HG03135 (cell line): Measurements from ENCODE around the gene RAB27B.

ENCODE experiments used
- ATAC-seq: cut with Tn5 transposase; IDR thresholded peaks from one replicate; pipeline ENCODE4 v1.9.1; 2021; ENCODE audit warnings: mild to moderate bottlenecking, moderate library complexity; ENCODE audit not compliant: unreplicated experiment

RAB27B gene

GRCh38 chr18:54859667-54860421, 31.6 kb downstream of the RAB27B start:
- no peak for ATAC-seq

GRCh38 chr18:54860941-54861340, 32.7 kb downstream of the RAB27B start:
- no peak for ATAC-seq

DNA sequence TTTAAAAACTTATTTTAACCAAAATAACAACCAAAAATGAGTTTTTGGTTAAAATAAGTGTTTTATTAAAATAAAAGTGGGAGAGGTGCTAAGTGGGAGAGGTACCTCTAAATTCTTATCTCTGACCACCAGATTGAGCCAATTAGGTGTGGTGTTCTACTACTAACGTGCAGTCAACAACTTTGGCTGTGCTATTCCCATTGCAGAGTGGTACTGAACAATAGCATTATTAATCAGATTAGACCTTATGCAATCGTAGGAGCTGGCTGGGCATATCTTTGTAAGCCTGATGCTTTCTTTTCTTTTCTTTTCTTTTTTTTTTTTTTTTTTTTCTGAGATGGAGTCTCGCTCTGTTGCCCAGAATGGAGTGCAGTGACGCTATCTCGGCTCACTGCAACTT, 38.9 kb downstream of the RAB27B start:
- ATAC-seq: no peak

DNA sequence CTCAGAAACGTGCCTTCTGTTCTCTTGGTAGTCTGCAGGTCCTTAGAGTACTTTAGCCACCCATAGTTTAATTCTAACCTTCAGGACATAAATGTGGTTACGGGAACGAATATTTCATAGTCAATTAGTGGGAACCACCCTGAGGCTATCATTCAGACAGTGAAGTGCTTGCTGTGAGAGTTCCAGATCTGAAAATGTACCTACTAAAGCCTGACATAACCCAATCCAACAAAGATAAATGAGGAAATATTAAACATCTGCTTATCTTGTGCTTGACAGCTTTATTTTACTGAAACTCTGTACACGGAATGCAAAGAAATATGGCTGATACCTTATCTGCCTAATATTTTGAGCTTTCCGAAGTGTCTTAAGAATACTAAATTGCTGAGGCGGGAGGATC, 43.0 kb downstream of the RAB27B start:
- ATAC-seq: no peak

DNA sequence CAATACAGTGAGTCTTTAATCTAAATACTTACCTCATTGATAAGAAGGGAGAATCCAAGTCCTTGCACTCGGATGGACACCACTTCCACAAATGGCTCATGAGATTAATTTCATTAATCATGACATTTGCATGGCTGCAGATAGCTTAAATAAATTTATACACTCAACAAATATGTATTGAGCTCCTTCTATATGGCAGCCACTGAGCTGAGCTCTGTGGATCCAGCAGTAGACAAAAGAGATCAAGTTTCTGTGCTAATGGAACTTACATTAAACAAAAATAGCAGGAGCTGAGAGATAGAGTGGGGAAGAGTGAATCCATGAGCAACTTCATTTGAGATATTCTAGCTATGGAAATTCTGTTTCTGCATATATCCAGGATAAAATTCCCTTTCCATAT, 44.4 kb downstream of the RAB27B start:
- ATAC-seq: no peak

DNA sequence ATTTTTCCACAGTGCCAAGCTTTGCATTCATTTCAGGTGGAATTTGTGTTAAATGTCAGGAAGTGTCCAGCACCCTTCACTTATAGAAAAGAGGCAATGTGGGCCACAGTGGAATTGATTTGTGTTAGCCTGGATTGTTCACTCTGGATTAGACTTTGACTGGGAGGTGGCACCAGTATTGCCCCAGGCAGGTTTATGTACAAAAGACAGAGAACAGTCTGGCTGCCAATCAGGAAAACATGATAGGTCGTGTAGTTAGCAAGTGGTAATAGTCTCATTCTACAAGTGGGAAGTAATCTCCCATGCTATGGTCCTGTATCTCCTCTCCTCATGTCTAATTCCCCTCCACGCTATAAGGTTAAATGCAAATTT, 45.6 kb downstream of the RAB27B start:
- ATAC-seq: no peak

GRCh38 chr18:54875063-54875462, 46.8 kb downstream of the RAB27B start:
- no peak for ATAC-seq

GRCh38 chr18:54877076-54877475, 48.8 kb downstream of the RAB27B start:
- ATAC-seq: no peak

DNA sequence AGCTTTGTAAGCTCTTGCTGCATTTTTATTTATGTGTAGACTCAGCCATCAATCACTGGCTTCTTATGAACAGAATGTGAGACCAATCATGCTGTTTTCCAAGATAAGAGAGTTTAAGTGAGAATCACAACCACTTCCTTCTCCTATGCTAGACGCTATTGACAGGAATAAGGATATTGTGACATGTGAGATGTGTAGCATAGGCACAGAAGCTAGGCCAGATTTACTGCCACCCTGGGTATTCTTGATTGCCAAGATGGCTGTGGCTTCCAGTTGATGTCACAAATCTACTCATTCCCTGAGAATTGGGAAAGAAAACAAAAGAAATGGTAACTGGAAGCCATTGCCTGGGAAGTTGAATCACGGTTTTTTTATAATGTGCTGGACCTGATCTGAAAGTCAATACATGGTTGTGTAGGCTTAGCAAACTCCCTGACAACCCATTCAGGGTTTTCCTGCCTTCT, 49.9 kb downstream of the RAB27B start:
- ATAC-seq: no peak

DNA sequence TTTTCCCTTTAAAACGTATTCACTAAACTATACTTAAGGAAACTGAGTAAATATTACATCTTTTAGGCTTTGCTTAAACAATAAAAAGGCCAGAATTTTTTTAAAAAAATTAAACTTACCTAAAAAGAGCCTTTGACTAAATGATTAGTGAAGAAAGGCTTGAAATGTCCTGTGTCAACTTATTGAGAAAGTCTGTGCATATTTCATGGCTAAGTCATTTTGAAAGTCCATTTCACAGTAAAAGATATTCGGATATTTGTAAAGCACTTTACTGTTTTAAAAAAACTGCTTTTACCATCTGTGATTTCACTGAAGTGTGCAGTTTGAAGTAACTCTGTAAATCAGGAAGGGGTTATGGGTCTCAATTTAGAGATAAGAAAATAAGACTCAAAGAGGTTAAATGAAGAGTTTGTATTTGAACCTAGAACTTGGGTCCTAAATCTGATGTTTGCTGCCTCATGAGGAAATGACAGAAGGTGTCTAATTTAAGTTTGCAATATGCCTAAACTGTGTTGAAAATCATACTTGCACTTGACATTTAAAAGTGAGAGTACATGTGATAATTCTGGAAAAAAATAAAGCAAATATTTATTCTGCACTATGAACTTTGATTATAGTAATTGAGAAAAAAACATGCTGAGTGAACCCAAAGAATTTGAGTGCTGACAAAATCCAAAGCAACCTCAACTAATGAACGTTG, 50.5 kb downstream of the RAB27B start:
- no peak for ATAC-seq

GRCh38 chr18:54879691-54880090, 51.4 kb downstream of the RAB27B start:
- ATAC-seq: no peak

GRCh38 chr18:54880395-54881105, 52.3 kb downstream of the RAB27B start:
- ATAC-seq: no peak

DNA sequence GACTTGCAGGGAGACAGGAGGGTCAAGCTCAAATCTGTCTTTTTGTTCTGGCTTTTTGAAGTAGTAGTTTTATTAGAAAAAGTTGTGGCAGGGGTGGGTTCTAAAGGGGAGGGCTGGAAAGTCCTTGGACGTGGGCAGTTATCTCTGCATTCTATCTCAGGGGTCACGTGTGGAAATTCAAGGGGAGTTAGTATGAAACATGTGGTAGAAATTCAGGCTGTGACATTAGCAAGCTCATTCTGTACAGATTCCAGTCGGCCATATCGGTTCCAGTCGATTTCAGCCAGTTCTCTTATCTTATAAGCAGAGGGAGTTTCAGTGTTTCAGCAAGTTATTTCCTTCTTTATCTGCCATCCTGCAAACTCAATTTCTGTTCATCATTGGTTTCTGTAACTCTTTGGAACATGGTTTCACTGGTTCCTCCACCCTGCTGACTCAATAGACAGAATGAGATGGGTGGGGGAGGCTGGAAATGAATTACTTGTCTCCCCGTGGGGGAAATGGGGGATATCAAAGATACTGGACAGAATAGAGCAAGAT, 53.0 kb downstream of the RAB27B start:
- no peak for ATAC-seq

GRCh38 chr18:54882318-54882717, 54.0 kb downstream of the RAB27B start:
- ATAC-seq: no peak

DNA sequence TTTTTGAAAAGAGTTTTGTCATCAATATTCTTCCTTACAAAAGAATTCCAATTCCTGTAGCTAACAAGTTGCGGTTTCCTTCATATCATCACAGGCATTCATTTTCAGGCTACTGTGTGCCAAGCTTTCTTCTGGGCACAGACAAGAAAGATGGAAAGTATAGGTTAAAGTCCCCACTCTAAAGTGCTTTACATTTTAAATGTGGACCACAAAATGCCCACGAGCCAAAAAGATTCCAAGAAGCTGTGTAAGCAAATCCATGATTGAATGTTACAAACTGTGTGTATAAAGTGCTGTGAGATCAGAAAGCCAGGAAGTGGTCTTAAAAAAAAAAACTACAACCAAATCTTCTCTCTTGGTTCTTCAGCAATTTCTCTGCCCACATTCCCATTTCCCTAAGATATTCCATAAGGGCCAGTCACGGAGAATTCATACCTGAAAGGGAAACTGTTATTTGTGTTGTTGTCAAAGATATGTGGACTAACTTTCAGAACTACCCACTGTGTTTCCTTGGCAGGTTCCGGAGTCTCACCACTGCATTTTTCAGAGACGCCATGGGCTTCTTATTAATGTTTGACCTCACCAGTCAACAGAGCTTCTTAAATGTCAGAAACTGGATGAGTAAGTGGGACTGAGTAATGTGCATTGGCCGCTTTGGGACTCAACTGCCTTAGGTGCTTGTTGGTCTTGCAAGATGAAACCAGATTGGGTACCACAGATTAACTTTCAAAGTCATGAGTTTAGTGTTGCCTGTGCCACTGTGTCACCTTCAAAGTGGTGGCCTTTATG, 55.7 kb downstream of the RAB27B start:
- no peak for ATAC-seq

- no peak for ATAC-seq
Observed at GRCh38 chr18:54888378-54888777, 60.1 kb downstream of the RAB27B start.

GRCh38 chr18:54888933-54889332, 60.7 kb downstream of the RAB27B start:
- no peak for ATAC-seq

DNA sequence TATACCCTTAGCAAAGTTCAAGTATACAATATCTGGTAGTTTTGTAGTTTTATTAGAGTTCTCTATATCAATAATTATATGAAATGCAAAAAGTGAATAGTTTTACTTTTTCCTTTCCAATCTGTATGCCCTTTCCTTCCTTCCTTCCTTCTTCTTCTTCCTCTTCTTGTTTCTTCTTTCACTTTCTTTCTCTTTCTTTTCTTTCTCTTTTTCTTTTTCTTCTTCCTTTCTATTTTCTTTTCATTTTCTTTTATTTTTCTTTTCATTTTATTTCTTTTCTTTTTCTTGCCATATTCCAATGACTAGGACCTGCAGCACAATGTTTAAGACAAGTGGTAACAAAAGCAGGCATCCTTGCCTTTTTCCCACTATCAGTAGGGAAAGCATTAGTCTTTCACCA, 71.2 kb downstream of the RAB27B start:
- no peak for ATAC-seq

DNA sequence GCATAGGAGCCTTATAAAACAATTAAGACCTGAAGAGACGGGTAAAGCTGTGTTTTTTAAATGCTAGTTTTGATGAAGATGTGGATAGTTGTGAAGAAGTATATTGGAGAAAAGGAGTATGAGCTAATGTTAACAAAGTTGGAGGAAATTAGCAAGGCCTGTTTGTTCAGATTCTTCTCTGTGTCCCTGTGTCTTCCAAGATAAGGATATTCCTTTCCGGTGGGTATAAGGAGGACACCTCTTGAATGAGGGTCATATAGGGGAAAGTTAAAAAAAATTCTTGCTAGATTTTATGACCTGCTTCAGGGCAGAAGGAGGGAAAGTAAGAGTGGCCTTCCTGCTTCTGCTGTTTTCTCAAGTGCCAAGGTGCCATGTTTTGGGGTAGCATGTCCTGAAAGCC, 72.0 kb downstream of the RAB27B start:
- ATAC-seq: no peak

- ATAC-seq: no peak
Observed at GRCh38 chr18:54904581-54904980, 76.3 kb downstream of the RAB27B start.

GRCh38 chr18:54905629-54906028, 77.4 kb downstream of the RAB27B start:
- no peak for ATAC-seq
